Activated CD8-positive, alpha-beta T cell treated with anti-CD3 and anti-CD28 coated beads for 36 hours (primary cell): ENCODE data around the gene GNAO1. TPM values are rescaled to one million over a fixed set of nuclear protein-coding genes. Genes with fewer than 3 reads are reported as not detected.

Experiments used
- ATAC-seq: fragments of 200-7000 bp; cut with Tn5 transposase; one replicate; pipeline ENCODE4 v1.10.0; 2021; ENCODE audit warnings: mild to moderate bottlenecking, moderate library complexity
- CTCF ChIA-PET: fragments of 350-600 bp; sonication (Branson Sonifier 250); formaldehyde crosslinking; loops from one replicate; lab custom pipeline; 2021; ENCODE audit warnings: antibody characterized with exemption; lab: Charles Lee
- POLR2A ChIA-PET: fragments of 350-600 bp; sonication (Branson Sonifier 250); formaldehyde crosslinking; loops from one replicate; lab custom pipeline; 2021; ENCODE audit warnings: antibody characterized with exemption; lab: Charles Lee
- DNase-seq: peaks from one replicate; pipeline ENCODE4 v3.0.0-alpha.2; 2020
- H3K27ac Mint-ChIP-seq: one replicate; pipeline ENCODE4 v1.8.0; 2021; ENCODE audit warnings: mild to moderate bottlenecking, mixed read lengths
- H3K27me3 Mint-ChIP-seq: one replicate; pipeline ENCODE4 v1.8.0; 2021; ENCODE audit warnings: mixed read lengths
- H3K36me3 Mint-ChIP-seq: one replicate; pipeline ENCODE4 v1.8.0; 2021; ENCODE audit warnings: low read depth, mixed read lengths
- H3K4me1 Mint-ChIP-seq: one replicate; pipeline ENCODE4 v1.8.0; 2021; ENCODE audit warnings: low read depth, mixed read lengths
- H3K4me3 Mint-ChIP-seq: one replicate; pipeline ENCODE4 v1.8.0; 2021; ENCODE audit warnings: mild to moderate bottlenecking, moderate library complexity, mixed read lengths
- H3K9me3 Mint-ChIP-seq: one replicate; pipeline ENCODE4 v1.8.0; 2021; ENCODE audit warnings: mixed read lengths
- CTCF ChIP-seq: fragments of 200-600 bp; IDR thresholded peaks from one replicate; pipeline ENCODE4 v1.8.0; 2022; ENCODE audit warnings: antibody characterized with exemption, mild to moderate bottlenecking
- intact Hi-C: fragments of 100-400 bp; cut with micrococcal nuclease; formaldehyde crosslinking; loops from one replicate; pipeline ENCODE4 v1.10.0; 2022
- total RNA-seq, 2 experiments: library from RNA; stranded (reverse); gene quantifications; one replicate each; pipeline ENCODE4 v1.2.3, GENCODE V29; 2021

GNAO1 gene
- total RNA-seq, 2 experiments from 2014 or later: 2.3 to 2.4 TPM

GRCh38 chr16:56288019-56288418, 96.7 kb downstream of the GNAO1 start:
- intact Hi-C loops: no loop called here
- Mint-ChIP-seq H3K27ac (no peak overlapping the region), H3K9me3 (no peaks in the 10 kb centered on the region), H3K27me3 (no peaks in the 10 kb centered on the region), H3K4me1 (peaks cover 9% of the 10 kb centered on the region), H3K4me3 (no peak overlapping the region), H3K36me3 (no peaks in the 10 kb centered on the region)
- ChIA-PET CTCF (no interaction called here), POLR2A (no interaction called here)
- TF ChIP-seq CTCF: no peak
- no peak for DNase-seq
- ATAC-seq: no peak

GRCh38 chr16:56289416-56289815, 98.1 kb downstream of the GNAO1 start:
- Mint-ChIP-seq H3K36me3 (no peaks in the 10 kb centered on the region), H3K27ac (no peak overlapping the region), H3K4me3 (no peak overlapping the region), H3K27me3 (no peaks in the 10 kb centered on the region), H3K9me3 (no peaks in the 10 kb centered on the region), H3K4me1 (peaks cover 9% of the 10 kb centered on the region)
- TF ChIP-seq CTCF: no peak
- DNase-seq: no peak
- intact Hi-C loops: no loop called here
- ChIA-PET CTCF (no interaction called here), POLR2A (no interaction called here)
- ATAC-seq: no peak

- intact Hi-C loops: no loop called here
- H3K4me3 Mint-ChIP-seq: no peak overlapping the region
- H3K36me3 Mint-ChIP-seq: no peaks in the 10 kb centered on the region
- ChIA-PET POLR2A (no interaction called here), CTCF (no interaction called here)
- DNase-seq: no peak
- no peak for TF ChIP-seq CTCF
- no peak overlapping the region for H3K27ac Mint-ChIP-seq
- no peaks in the 10 kb centered on the region for H3K27me3 Mint-ChIP-seq
- H3K9me3 Mint-ChIP-seq: no peaks in the 10 kb centered on the region
- ATAC-seq: no peak
- H3K4me1 Mint-ChIP-seq: peaks cover 9% of the 10 kb centered on the region
These were observed 98.6 kb downstream of the GNAO1 start for GRCh38 chr16:56289862-56290261.

- Mint-ChIP-seq H3K27me3 (peaks cover 5% of the 10 kb centered on the region), H3K36me3 (no peaks in the 10 kb centered on the region), H3K4me3 (no peak overlapping the region), H3K9me3 (no peaks in the 10 kb centered on the region), H3K27ac (no peak overlapping the region), H3K4me1 (peaks cover 11% of the 10 kb centered on the region)
- POLR2A ChIA-PET: no interaction called here
- DNase-seq (no peak), ATAC-seq (no peak)
- TF ChIP-seq CTCF: no peak
- intact Hi-C loops: no loop called here
- CTCF ChIA-PET: interaction anchor here (0.9 to 1.9 kb wide), 3 partner anchors 17 to 96 kb away, joined by 3 to 4 read pairs (median 4); no protein-coding TSS in a partner anchor
These were observed 102.7 kb downstream of the GNAO1 start for GRCh38 chr16:56294014-56294413.

GRCh38 chr16:56294579-56294978, 103.3 kb downstream of the GNAO1 start:
- intact Hi-C loops: no loop called here
- no peaks in the 10 kb centered on the region for H3K9me3 Mint-ChIP-seq
- POLR2A ChIA-PET: no interaction called here
- no peak overlapping the region for H3K4me3 Mint-ChIP-seq
- peaks cover 16% of the 10 kb centered on the region for H3K4me1 Mint-ChIP-seq
- ATAC-seq (no peak), DNase-seq (no peak)
- H3K36me3 Mint-ChIP-seq: no peaks in the 10 kb centered on the region
- no peak for TF ChIP-seq CTCF
- no peak overlapping the region for H3K27ac Mint-ChIP-seq
- CTCF ChIA-PET: no interaction called here
- H3K27me3 Mint-ChIP-seq: peaks cover 5% of the 10 kb centered on the region
